Mesenteric fat pad (tissue), 1 donor: ENCODE results near the gene NQO2. TPM values are rescaled to one million over a fixed set of nuclear protein-coding genes. Genes with fewer than 3 reads are reported as not detected.
"Not testable (repeated sequence)": the region's sequence is repeated elsewhere in the genome, so short reads cannot be mapped to it uniquely, and the experiment has no call there.

Experiments used
- DNase-seq: peaks from one replicate; pipeline ENCODE4 v3.0.0-alpha.2; 2020; ENCODE audit warnings: low spot score
- total RNA-seq: library from RNA; stranded (reverse); fragmentation: NEBNext Ultra II Directional; extraction: Animal tissue kit (Norgen Biotek cat#: 25700); gene quantifications from one replicate; pipeline ENCODE4 v1.2.1, GENCODE V29; 2021
- donor health status: DM: yes; HTN: yes; CAD: no.

Gene NQO2
- total RNA-seq, 1 donor from 2014 or later: 54.4 TPM

GRCh38 chr6:2988426-2989331 is 11.0 kb upstream of the NQO2 start:
- peak; percentile 96 for DNase-seq

GRCh38 chr6:2989332-2990247 is 10.1 kb upstream of the NQO2 start:
- DNase-seq: no peak

GRCh38 chr6:2990248-2990931 is 9.3 kb upstream of the NQO2 start:
- DNase-seq: no peak

GRCh38 chr6:2990932-2991506 is 8.7 kb upstream of the NQO2 start:
- DNase-seq: no peak

GRCh38 chr6:2992330-2992979 is 7.2 kb upstream of the NQO2 start:
- DNase-seq: no peak

GRCh38 chr6:2993755-2994317 is 5.9 kb upstream of the NQO2 start:
- no peak for DNase-seq

- not testable (repeated sequence) for DNase-seq
Observed at GRCh38 chr6:2998249-2998997, 1.3 kb upstream of the NQO2 start.

- peak; percentile 95 for DNase-seq
Observed at GRCh38 chr6:2998998-2999617, 586 bp upstream of the NQO2 start.

- no peak for DNase-seq
Observed at GRCh38 chr6:3001146-3001772, 1.6 kb downstream of the NQO2 start.

GRCh38 chr6:3001773-3002293 is 2.1 kb downstream of the NQO2 start:
- DNase-seq: no peak

- DNase-seq: not testable (repeated sequence)
Observed at GRCh38 chr6:3003226-3003625, 3.5 kb downstream of the NQO2 start.

GRCh38 chr6:3005077-3005476 is 5.4 kb downstream of the NQO2 start:
- no peak for DNase-seq

GRCh38 chr6:3005874-3006273 is 6.2 kb downstream of the NQO2 start:
- no peak for DNase-seq

GRCh38 chr6:3006476-3006875 is 6.8 kb downstream of the NQO2 start:
- no peak for DNase-seq

GRCh38 chr6:3007571-3007970 is 7.9 kb downstream of the NQO2 start:
- DNase-seq: no peak

- not testable (repeated sequence) for DNase-seq
Observed at GRCh38 chr6:3008712-3009265, 9.1 kb downstream of the NQO2 start.

GRCh38 chr6:3009930-3010329 is 10.2 kb downstream of the NQO2 start:
- no peak for DNase-seq

GRCh38 chr6:3011158-3011557 is 11.5 kb downstream of the NQO2 start:
- no peak for DNase-seq
